A673 (cell line): Measurements from ENCODE around the gene F7. TPM values are rescaled to one million over a fixed set of nuclear protein-coding genes. Genes with fewer than 3 reads are reported as not detected.

Source experiments
- BruUV-seq: library from RNA; stranded (reverse); fragments of 400-500 nt; replicated peaks from 2 replicates; lab custom pipeline; 2021; lab: Mats Ljungman, UMichigan
- CTCF ChIA-PET: fragments of 300-600 bp; sonication (Branson Sonifier 250); formaldehyde crosslinking; loops from one replicate; lab custom pipeline; 2022; ENCODE audit warnings: antibody characterized with exemption; lab: Charles Lee
- POLR2A ChIA-PET: fragments of 300-600 bp; sonication (Branson Sonifier 250); formaldehyde crosslinking; loops from one replicate; lab custom pipeline; 2022; ENCODE audit warnings: antibody characterized with exemption; ENCODE audit not compliant: low non-redundant PET; lab: Charles Lee
- DNase-seq: peaks from one replicate; pipeline ENCODE4 v3.0.0-alpha.2; 2015; ENCODE audit warnings: low spot score
- H3K27ac ChIP-seq: fragments of 200-600 bp; sonication (generic); 2 replicates; pipeline ENCODE4 v1.5.1; 2016; ENCODE audit warnings: mixed run types, low read depth, mild to moderate bottlenecking, mixed read lengths, antibody characterized with exemption, low read length; ENCODE audit not compliant: poor library complexity, severe bottlenecking
- H3K27me3 ChIP-seq: fragments of 200-600 bp; sonication (generic); replicated peaks from 2 replicates; pipeline ENCODE4 v1.6.1; 2017; ENCODE audit warnings: mixed run types, low read depth, mild to moderate bottlenecking, mixed read lengths, antibody characterized with exemption, low read length; ENCODE audit not compliant: insufficient read depth, poor library complexity
- H3K36me3 ChIP-seq: fragments of 200-600 bp; sonication (generic); 2 replicates; pipeline ENCODE4 v1.6.1; 2016; ENCODE audit warnings: mixed run types, mild to moderate bottlenecking, mixed read lengths, antibody characterized with exemption, low read length; ENCODE audit not compliant: insufficient read depth, poor library complexity, severe bottlenecking
- H3K4me1 ChIP-seq: fragments of 200-600 bp; sonication (generic); 2 replicates; pipeline ENCODE4 v1.6.1; 2017; ENCODE audit warnings: mixed run types, mild to moderate bottlenecking, mixed read lengths, antibody characterized with exemption, low read length; ENCODE audit not compliant: insufficient read depth, poor library complexity, severe bottlenecking
- H3K4me3 ChIP-seq: fragments of 200-600 bp; sonication (generic); 2 replicates; pipeline ENCODE4 v1.5.1; 2016; ENCODE audit warnings: low read depth, mixed run types, mild to moderate bottlenecking, mixed read lengths, low read length; ENCODE audit not compliant: poor library complexity, severe bottlenecking
- H3K9me3 ChIP-seq: fragments of 200-600 bp; sonication (generic); 2 replicates; pipeline ENCODE4 v1.6.1; 2016; ENCODE audit warnings: mixed run types, low read depth, mild to moderate bottlenecking, mixed read lengths, antibody characterized with exemption, low read length; ENCODE audit not compliant: poor library complexity, severe bottlenecking
- CTCF ChIP-seq: fragments of 300-800, 200-600 bp; sonication (generic); conservative IDR thresholded peaks from 2 replicates; pipeline ENCODE4 v1.5.1; 2017; ENCODE audit warnings: low read depth, mild to moderate bottlenecking, antibody characterized with exemption, low read length, moderate library complexity, mixed read lengths
- EZH2 ChIP-seq: fragments of 200-600 bp; sonication (generic); IDR thresholded peaks from 2 replicates; pipeline ENCODE4 v1.6.1; 2017; ENCODE audit warnings: borderline replicate concordance, low read depth, mild to moderate bottlenecking, mixed read lengths, antibody characterized with exemption, low read length; ENCODE audit not compliant: poor library complexity, severe bottlenecking
- intact Hi-C: fragments of 100-400 bp; cut with micrococcal nuclease; formaldehyde crosslinking; loops from one replicate; pipeline ENCODE4 v1.10.0; 2022; ENCODE audit not compliant: unreplicated experiment
- total RNA-seq: library from RNA; stranded (reverse); gene quantifications from 2 replicates; pipeline ENCODE4 v1.2.3, GENCODE V29; 2021

Gene F7
- total RNA-seq, 1 experiment from 2014 or later, result not detected

DNA sequence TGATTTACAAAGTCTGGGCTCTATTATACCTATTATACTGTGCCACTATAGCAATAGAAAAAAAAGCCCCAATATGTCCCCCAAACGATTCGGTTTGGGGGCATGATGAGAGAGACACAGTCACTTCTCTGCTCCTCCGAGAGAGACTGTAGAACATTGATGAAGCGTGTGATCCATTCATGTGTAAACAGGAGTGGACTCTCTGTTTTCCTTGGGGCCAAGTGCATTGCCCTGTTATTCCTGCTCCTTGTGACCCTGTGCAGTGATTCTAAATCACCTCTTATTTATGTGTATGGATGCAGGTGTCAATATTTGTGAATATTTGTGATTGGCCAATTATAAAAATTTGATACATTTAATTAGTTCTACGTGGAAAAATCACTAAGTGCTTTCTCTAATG is 34.0 kb downstream of the F7 start:
- Histone ChIP-seq H3K27ac (no peak overlapping the region), H3K36me3 (no peaks in the 10 kb centered on the region), H3K27me3 (no peaks in the 10 kb centered on the region), H3K9me3 (no peaks in the 10 kb centered on the region), H3K4me1 (no peaks in the 10 kb centered on the region), H3K4me3 (no peak overlapping the region)
- intact Hi-C loops, result no loop called here
- TF ChIP-seq CTCF (no peak), EZH2 (no peak)
- ChIA-PET CTCF (no interaction called here), POLR2A (no interaction called here)
- no TSS peak for BruUV-seq
- no peak for DNase-seq

DNA sequence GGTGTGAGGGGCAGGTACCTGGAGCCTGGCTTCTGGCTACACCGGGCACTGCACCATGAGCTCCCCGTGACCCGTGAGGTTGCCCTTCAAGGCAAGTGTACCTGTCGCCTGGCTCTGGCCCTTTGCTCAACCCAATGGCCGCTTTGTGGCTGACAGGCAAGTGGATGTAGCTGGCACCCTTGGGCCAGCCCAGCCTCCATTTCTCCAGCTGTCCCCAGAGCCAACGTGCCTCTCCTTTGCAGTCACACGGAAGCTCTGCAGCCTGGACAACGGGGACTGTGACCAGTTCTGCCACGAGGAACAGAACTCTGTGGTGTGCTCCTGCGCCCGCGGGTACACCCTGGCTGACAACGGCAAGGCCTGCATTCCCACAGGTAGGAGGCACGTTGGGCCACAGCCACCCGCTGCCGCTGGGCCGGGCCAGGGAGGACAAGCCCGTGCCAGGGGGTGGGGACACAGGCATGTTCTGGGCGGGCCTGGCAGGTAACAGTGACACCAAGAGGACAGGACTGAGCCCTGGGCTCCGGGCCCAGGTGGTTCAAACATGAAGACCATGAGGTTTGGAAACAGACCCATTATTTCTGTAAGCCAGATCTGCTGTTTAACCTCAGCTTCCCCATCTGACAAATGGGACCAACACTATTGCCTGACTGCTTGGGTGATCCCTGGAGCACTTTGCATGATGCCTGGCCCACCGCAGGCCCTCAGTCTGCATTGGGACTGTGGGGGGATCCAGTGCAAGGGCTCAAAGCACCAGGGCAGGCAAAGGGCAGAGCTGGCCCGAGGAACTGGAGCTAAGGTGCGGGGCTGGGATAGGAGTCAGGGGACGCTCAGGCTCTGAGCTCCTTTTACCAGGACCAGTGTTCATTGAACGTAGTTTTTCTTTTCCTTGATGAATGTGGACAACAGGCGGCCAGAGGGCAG is 35.3 kb downstream of the F7 start:
- no peak for TF ChIP-seq EZH2
- no peak for TF ChIP-seq CTCF
- H3K4me3 ChIP-seq, result no peak overlapping the region
- POLR2A ChIA-PET, result no interaction called here
- intact Hi-C loops, result no loop called here
- no peaks in the 10 kb centered on the region for H3K4me1 ChIP-seq
- no peaks in the 10 kb centered on the region for H3K9me3 ChIP-seq
- CTCF ChIA-PET, result no interaction called here
- H3K27me3 ChIP-seq, result no peaks in the 10 kb centered on the region
- no peak for DNase-seq
- no TSS peak for BruUV-seq
- H3K27ac ChIP-seq, result no peak overlapping the region
- H3K36me3 ChIP-seq, result no peaks in the 10 kb centered on the region

DNA sequence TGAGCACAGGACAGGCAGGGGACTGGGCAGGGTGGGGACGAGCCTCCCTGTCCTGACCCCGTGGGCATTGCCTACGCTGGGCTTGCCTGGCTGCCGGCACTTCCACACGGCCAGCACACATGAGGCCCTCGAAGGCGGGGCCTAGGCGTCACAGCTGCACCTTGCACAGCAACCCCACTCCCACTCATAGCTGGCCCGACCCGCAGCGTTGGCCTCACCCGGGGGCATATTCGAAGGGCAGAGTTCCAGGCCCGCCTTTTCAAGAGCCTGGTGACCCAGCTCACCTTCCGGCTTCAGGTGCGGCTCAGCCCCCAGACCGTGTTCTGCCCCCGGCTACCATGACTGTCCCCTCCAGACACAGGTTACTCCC is 36.0 kb downstream of the F7 start:
- ChIA-PET POLR2A (no interaction called here), CTCF (no interaction called here)
- Histone ChIP-seq H3K27ac (no peak overlapping the region), H3K36me3 (no peaks in the 10 kb centered on the region), H3K4me1 (no peaks in the 10 kb centered on the region), H3K4me3 (no peak overlapping the region), H3K9me3 (no peaks in the 10 kb centered on the region), H3K27me3 (no peaks in the 10 kb centered on the region)
- BruUV-seq, result no TSS peak
- intact Hi-C loops, result no loop called here
- no peak for TF ChIP-seq EZH2
- DNase-seq, result no peak

DNA sequence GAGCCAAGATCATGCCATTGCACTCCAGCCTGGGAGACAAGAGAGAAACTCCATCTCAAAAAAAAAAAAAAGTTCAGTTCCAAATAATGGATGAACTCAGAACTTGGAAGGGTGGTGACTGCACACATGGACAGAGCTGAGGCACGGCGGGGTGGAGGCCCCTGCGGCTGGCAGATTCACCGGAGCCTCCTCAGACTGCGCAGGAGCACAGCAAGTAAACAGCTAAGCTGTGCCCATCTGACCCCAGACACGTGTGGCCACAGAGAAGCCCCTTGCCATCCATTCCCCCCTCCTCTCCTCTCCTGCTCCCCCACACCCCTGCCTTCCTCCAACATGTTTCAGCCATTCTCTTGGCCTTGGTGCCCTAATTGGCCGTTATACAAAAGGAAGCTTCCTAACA is 37.3 kb downstream of the F7 start:
- Histone ChIP-seq H3K4me3 (no peak overlapping the region), H3K27me3 (no peaks in the 10 kb centered on the region), H3K4me1 (no peaks in the 10 kb centered on the region), H3K27ac (no peak overlapping the region), H3K36me3 (no peaks in the 10 kb centered on the region), H3K9me3 (no peaks in the 10 kb centered on the region)
- TF ChIP-seq EZH2 (no peak), CTCF (no peak)
- CTCF ChIA-PET, result no interaction called here
- no peak for DNase-seq
- no TSS peak for BruUV-seq
- POLR2A ChIA-PET, result no interaction called here
- intact Hi-C loops, result no loop called here
